Glomerular visceral epithelial cell (primary cell): Measurements from ENCODE around the gene ZFP90.
"Not testable (repeated sequence)": the region's sequence is repeated elsewhere in the genome, so short reads cannot be mapped to it uniquely, and the experiment has no call there.

Source experiments
- DNase-seq: peaks from one replicate; pipeline ENCODE4 v3.0.0-alpha.2; 2016; ENCODE audit errors: extremely low spot score

ZFP90 gene

GRCh38 chr16:68538880-68539701, at the start of gene ZFP90:
TSS of gene ZFP90 (plus strand) at chr16:68539291. CDS start at chr16:68539793, 502 bp downstream.
- DNase-seq = peak; percentile 83

GRCh38 chr16:68490358-68490757, 48.7 kb upstream of the ZFP90 start:
- DNase-seq = no peak

- peak; percentile 66 for DNase-seq
Measured at GRCh38 chr16:68490829-68491575, 48.1 kb upstream of the ZFP90 start.

- DNase-seq = no peak
Measured at GRCh38 chr16:68491576-68491950, 47.5 kb upstream of the ZFP90 start.

GRCh38 chr16:68492151-68492542, 46.9 kb upstream of the ZFP90 start:
- no peak for DNase-seq

- no peak for DNase-seq
Measured at GRCh38 chr16:68492543-68493411, 46.3 kb upstream of the ZFP90 start.

- no peak for DNase-seq
Measured at GRCh38 chr16:68493412-68494070, 45.5 kb upstream of the ZFP90 start.

- DNase-seq = not testable (repeated sequence)
Measured at GRCh38 chr16:68494261-68494660, 44.8 kb upstream of the ZFP90 start.

GRCh38 chr16:68496689-68497088, 42.4 kb upstream of the ZFP90 start:
- DNase-seq = no peak

- DNase-seq = no peak
Measured at GRCh38 chr16:68499006-68499405, 40.1 kb upstream of the ZFP90 start.

- no peak for DNase-seq
Measured at GRCh38 chr16:68503334-68503733, 35.8 kb upstream of the ZFP90 start.

GRCh38 chr16:68504066-68504465, 35.0 kb upstream of the ZFP90 start:
- no peak for DNase-seq

GRCh38 chr16:68506331-68507053, 32.6 kb upstream of the ZFP90 start:
- no peak for DNase-seq

- no peak for DNase-seq
Measured at GRCh38 chr16:68508013-68508412, 31.1 kb upstream of the ZFP90 start.

GRCh38 chr16:68508641-68509240, 30.4 kb upstream of the ZFP90 start:
- DNase-seq = no peak

GRCh38 chr16:68509381-68509780, 29.7 kb upstream of the ZFP90 start:
- DNase-seq = no peak

GRCh38 chr16:68510775-68511174, 28.3 kb upstream of the ZFP90 start:
- no peak for DNase-seq

GRCh38 chr16:68512183-68512582, 26.9 kb upstream of the ZFP90 start:
- no peak for DNase-seq

- no peak for DNase-seq
Measured at GRCh38 chr16:68512742-68513141, 26.3 kb upstream of the ZFP90 start.

GRCh38 chr16:68514511-68514910, 24.6 kb upstream of the ZFP90 start:
- DNase-seq = no peak
